ENCODE measurements around the gene SERINC3.
A peak's percentile ranks its signal among the peaks of the same experiment; 100 is the strongest.
"Not testable (repeated sequence)": the region's sequence is repeated elsewhere in the genome, so short reads cannot be mapped to it uniquely, and the experiment has no call there.

SERINC3 gene

GRCh38 chr20:44491635-44492395 lies 30.1 kb downstream of the SERINC3 start:
- DNase-seq (ENCODE audit: low read depth) = no peak

GRCh38 chr20:44489931-44490330 lies 31.9 kb downstream of the SERINC3 start:
- no peak for DNase-seq (ENCODE audit: low read depth)

DNA sequence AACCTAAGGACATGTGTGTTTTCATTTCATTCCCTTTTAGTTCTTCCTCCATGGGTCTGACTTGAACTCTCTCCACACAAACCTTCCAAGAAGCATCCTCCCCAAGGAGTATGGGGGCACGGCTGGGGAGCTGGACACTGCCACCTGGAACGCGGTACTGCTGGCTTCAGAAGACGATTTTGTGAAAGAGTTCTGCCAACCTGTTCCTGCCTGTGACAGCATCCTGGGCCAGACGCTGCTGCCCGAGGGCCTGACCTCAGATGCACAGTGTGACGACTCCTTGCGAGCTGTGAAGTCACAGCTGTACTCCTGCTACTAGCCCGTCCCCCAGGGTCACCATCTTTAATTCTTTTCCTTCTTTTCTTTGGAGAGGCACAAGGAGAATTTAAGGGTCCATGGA lies 32.6 kb downstream of the SERINC3 start:
- no peak for DNase-seq (ENCODE audit: low read depth)

GRCh38 chr20:44488551-44488950 lies 33.3 kb downstream of the SERINC3 start:
- DNase-seq (ENCODE audit: low read depth) = no peak

DNA sequence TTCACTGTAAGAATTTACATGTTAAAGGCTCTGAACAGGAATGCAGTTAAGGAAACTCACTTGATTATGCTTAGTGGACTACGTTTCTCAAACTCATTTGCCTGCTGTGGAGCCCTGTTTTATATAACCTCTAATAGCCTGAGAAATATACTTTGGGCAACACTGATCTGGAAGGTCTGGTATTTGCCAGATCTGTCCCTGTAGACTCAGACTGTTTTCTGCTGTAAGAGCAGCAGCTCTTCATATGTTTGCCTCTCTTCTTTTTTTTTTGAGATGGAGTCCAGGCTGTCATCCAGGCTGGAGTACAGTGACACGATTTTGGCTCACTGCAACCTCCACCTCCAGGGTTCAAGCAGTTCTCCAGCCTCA lies 36.1 kb downstream of the SERINC3 start:
- DNase-seq (ENCODE audit: low read depth) = no peak

GRCh38 chr20:44485078-44485829 lies 36.6 kb downstream of the SERINC3 start:
- no peak for DNase-seq (ENCODE audit: low read depth)

DNA sequence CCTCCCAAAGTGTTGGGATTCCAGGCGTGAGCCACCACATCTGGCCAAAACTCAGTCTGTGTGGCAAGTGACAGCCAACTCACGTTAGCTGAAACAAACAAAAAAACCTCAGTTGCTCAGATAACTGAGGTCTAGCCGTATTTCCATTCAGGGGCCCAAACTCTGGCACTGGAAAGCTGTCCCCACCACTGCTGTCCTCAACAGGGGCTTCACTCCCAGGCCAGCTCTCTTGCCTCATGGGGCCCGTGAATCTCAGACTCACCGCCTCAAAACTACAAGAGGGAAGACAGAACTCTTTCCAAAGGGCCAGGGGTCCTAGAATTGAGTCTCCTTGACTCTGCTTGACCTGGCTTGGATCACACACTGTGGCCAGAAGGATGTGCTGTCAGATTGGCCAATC lies 38.8 kb downstream of the SERINC3 start:
- no peak for DNase-seq (ENCODE audit: low read depth)

GRCh38 chr20:44481719-44482416 lies 40.0 kb downstream of the SERINC3 start:
- DNase-seq (ENCODE audit: low read depth) = no peak

DNA sequence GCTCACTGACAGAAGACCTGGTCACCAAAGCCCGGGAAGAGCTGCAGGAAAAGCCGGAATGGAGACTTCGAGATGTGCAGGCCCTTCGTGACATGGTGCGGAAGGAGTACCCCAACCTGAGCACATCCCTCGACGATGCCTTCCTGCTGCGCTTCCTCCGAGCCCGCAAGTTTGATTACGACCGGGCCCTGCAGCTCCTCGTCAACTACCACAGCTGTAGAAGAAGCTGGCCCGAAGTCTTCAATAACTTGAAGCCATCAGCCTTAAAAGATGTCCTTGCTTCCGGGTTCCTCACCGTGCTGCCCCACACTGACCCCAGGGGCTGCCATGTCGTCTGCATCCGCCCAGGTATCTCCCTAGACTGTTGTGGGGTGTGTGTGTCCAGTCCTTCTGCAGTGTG lies 41.8 kb downstream of the SERINC3 start:
- DNase-seq (ENCODE audit: low read depth) = no peak

DNA sequence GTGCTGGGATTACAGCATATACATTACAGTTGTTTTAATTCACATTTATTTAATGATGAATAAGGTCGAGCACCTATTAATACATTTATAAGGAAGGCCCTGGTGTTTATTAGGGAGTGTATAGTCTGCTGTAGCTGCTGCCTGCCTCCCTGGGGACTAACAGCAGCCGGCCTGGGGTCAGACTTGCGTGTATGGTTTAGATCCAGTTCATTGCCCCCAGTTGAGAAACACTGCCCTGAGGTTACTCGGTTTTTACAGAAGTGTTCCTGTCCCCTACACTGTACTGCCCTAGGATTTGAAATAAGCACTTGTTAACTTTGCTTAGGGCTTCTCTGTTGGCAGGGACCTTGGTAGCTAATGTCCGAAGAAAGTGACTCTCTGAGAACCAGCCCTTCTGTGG lies 42.2 kb downstream of the SERINC3 start:
- DNase-seq (ENCODE audit: low read depth) = no peak

GRCh38 chr20:44478206-44478605 lies 43.7 kb downstream of the SERINC3 start:
- DNase-seq (ENCODE audit: low read depth) = no peak

DNA sequence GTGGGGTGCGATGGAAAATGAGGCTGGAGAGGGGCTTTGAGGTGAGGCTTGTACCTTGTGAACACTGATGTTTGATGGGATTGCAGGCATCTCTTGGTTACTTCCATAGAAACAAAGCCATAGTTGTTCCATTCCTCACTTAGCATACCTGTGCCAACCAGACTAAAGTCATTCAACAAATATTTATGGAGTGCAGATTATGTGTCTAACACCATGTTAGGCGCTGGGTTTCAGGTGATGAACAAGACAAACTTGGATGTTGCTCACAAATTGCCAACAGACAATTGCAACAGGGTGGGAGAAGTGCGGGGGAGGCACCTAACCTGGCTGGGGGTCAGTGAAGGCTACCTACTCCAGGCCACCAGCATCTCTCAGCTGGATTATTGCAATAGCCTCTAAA lies 44.7 kb downstream of the SERINC3 start:
- DNase-seq (ENCODE audit: low read depth) = no peak

DNA sequence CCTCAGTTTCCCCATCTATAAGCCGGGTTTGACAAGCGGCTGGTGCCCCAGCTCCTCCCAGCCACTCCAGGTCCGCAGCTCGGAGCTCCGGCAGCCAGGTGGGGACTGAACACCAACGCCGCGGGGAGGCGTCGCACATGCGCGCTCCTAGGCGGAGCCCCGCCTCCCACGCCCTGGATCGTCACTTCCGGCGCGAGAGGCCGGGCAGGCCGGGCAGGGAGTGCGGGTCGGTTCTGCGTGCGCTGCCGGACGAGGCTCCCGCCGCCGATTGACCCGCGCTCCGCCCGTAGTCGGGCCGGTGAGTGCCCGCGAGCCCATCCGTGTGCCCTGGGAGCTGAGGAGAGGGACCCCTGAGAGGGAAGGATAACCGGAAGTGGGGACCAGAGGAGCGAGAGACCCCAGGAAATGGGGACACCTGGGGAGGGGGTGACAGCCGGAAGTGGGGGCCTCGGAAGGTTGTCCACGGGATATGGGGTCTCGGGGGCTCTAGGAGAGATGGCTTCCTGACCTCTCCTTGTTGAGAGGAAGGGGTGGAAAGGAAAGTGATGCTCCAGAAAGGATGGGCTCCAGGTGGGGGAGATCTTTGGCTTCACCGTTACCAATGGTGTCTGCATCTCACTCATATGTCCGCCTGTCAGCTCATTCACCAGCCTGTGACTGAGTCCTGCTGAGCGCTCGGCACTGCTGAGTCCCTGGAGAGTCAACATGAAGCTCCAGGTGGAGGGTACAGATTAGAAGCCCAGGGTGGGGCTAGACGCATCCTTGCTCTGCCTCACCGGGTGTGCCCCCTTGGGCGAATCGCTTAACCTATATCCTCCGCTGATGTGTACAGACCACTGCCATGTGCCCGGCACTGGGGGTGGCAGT lies 45.9 kb downstream of the SERINC3 start, which contains the start of gene TTPAL:
TSS of gene TTPAL (plus strand) at position 181 of the 867 bp plus-strand sequence. CDS start 4,126 bp downstream, outside the sequence.
- peak; percentile 65 for DNase-seq (ENCODE audit: low read depth)

DNA sequence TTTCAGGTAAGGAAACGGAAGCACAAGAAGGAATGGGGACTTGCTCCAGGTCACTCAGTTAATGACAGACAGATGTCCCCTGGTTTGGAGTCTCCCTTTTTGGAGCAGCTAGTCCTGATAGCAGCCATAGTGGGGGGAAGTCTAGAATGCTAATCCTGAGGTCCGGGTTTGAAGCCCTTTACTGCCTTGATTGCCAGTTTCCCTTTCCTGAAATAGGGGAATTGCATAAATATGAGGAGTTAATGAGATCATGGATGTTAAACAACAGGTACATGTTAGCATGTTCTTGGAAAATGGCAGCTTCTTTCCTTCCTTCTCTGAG lies 46.5 kb downstream of the SERINC3 start:
- DNase-seq (ENCODE audit: low read depth) = no peak

DNA sequence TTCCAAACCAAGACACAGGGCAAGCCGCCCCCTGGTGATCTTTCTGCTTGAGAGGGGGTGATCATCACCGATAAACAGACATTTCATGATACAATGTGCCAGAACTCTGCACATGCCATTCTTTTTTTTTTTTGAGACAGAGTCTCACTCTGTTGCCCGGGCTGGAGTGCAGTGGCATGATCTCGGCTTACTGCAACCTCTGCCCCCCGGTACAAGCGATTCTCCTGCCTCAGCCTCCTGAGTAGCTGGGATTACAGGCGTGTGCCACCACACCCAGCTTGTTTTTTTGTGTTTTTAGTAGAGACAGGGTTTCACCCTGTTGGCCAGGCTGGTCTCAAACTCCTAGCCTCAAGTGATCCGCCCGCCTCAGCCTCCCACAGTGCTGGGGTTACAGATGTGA lies 49.6 kb downstream of the SERINC3 start:
- not testable (repeated sequence) for DNase-seq (ENCODE audit: low read depth)

- no peak for DNase-seq (ENCODE audit: low read depth)
Measured at GRCh38 chr20:44471481-44471882, 50.4 kb downstream of the SERINC3 start.

DNA sequence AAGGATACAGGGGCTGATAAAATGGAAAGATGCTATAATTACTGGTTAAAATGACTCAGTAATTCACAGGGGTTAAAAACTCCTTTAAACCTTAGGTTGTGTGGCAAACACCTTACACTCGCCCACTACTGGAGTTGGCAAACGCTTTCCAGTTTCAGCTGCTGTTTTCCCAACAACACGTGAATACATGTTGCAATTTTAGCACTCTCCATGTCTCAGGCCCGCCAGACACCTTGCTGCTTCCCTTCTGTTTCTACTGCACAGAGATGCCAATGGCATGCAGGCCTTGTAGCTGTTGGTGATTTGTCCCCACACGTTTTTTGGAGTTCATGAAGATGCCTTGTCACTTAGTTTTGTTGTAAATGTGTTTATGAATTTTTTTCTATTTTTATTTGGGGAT lies 51.5 kb downstream of the SERINC3 start:
- DNase-seq (ENCODE audit: low read depth) = no peak

DNA sequence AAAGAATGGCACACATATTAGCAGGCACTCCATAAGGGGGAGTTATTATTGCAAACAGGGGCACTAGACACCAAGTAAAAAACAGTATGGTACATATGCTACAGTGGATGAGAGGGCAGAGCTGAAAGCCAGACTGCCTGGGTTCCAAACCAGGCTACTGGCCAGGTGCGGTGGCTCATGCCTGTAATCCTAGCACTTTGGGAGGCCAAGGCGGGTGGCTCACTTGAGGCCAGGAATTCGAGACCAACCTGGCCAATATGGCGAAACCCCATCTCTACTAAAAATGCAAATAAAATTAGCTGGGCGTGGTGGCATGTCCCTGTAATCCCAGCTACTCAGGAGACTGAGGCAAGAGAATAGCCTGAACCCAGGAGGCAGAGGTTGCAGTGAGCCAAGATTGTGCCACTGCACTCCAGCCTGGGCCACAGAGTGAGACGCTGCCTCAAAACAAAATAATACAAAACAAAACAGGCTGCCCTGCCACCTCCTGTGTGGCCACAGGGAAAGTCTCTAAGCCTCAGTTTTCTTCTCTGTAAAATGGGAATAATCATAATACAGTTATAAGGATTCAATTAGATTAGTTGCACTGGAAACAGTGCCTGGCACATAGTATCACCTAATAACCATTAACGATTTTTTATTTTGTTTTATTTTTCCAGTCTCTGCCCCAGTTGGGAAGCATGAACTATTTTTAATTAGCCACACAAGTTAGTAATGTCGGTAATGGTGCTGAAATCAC lies 53.7 kb downstream of the SERINC3 start:
- no peak for DNase-seq (ENCODE audit: low read depth)

DNA sequence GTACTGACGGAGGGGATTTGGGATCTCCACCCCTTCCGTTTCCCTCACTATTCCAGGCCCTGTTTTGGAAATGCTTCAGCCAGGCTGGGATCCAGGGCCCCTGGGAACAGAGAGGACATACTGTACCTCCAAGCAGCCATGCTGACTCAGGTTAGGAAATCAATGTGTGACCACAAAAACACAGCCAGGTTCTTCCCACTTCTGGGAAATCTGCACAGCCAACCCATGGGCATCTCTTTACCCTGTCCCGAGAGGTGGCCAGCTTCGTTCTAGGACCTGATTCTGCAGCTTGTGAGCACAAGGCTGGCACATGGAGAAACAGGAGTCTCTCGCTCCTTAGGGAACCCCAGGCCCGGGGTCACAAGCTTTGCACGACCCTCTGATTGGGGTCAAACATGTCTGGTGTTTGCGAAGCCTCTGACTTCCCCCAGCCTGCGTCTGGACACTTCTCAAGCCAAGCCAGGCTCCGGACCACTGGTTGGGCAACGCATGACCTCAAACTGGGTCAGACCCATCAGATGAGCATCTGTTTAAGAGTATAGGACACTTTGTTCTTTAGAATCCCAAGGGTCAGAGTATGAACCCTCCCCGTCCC lies 54.5 kb downstream of the SERINC3 start:
- no peak for DNase-seq (ENCODE audit: low read depth)

DNA sequence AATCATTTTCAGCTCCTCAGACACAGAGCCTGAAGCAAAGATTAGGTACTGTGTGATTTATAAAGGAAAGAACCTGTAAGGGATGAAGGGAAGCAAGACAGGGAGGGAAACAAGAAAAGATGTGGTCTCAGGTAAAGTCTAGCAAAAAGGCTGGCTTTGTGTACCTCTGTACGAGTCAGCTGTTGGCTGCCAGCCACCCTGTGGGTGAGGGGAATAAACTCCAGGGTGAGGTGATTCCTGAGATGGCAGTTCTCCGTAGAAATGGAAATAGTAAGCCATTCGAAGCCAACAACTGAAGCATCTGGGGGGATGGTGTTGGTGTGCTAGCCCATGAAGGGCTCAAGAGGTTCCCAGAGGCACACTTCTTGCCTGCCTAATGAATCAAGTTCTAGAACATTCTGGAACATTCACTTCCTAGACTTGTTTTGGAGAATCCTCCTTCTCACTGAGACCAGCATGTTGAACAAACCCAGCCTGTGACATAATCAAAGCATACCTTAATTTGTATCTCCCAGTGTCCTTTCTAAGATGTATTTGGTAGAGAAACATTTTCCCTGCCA lies 56.8 kb downstream of the SERINC3 start:
- DNase-seq (ENCODE audit: low read depth) = no peak

DNA sequence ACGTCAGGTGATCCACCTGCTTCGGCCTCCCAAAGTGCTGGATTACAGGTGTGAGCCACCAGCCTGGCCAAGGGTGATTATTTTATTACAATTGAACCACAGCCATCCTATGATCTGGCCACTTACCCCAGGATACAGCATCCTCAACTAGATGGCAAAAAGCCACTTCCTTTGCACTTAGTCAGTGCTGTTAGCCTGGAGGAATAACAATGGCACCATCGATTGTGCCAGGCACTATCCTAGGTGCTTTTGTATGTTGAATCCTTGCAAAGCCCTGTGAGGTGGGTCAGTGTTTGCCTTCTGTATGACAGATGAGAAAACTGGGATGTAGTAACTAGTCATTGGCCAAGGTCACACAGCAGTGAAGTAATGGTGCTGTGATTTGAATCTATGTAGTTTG lies 57.4 kb downstream of the SERINC3 start:
- no peak for DNase-seq (ENCODE audit: low read depth)
